GM15510 (cell line): ENCODE data around the gene CCDC122.

Source experiments
- POLR2A ChIP-seq: IDR thresholded peaks from 3 replicates; pipeline ENCODE4 v1.6.1; 2011; ENCODE audit warnings: borderline replicate concordance; ENCODE audit not compliant: insufficient read length; ENCODE audit errors: extremely low read depth

Gene CCDC122

DNA sequence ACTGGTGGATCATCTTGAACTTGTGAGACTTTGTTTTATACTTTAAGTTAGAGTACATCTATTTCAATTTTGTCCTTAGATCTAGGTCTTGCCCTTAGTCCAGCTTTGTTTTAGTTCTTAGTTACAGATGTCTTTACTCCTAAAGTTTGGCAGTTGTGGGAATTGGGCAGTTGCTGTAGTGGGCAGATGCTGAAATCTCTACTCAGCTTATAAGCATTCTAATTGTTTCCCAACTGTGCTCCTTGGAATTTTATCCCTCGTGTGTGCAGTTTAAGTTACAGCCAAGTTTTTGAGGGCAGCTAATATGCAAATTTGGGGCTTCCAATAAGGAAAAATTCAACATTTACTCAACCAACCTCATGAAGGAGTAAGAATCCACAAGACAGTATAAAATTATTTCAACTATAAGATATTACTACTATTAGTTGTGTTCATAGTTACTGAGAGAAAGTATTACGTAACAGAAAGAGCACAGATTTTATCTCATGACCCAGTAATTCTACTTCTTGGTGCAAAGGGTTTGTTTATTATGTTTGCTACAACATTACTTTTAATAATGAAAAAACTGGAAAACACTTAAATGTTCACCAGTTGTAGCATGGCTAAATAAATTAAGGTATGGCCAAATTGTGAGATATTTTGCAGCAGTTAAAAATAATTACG lies 32.9 kb downstream of the CCDC122 start:
- TF ChIP-seq POLR2A: no peak

DNA sequence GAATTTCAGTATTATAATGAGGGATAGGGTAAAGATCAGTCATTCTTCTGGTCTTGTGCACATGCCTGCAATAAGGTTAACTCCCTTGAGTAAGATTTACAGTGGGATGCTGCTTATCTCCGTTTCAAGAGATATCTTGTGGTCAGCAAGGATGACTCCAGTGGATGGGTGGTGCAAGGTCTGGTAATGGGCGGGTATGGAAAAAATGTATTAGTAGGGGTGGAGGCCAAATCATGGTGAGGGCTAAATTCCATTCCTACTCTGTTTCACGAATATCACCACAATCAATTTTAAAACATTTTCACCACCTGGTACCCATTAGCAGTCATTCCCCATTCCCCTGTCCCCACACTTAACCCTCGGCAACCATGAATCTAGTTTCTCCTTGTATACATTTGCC lies 40.6 kb downstream of the CCDC122 start:
- no peak for TF ChIP-seq POLR2A

GRCh38 chr13:43835701-43836100 lies 43.8 kb downstream of the CCDC122 start:
- TF ChIP-seq POLR2A: no peak

GRCh38 chr13:43831088-43831487 lies 48.5 kb downstream of the CCDC122 start:
- TF ChIP-seq POLR2A: no peak

- no peak for TF ChIP-seq POLR2A
Measured at GRCh38 chr13:43830497-43830881, 49.1 kb downstream of the CCDC122 start.

DNA sequence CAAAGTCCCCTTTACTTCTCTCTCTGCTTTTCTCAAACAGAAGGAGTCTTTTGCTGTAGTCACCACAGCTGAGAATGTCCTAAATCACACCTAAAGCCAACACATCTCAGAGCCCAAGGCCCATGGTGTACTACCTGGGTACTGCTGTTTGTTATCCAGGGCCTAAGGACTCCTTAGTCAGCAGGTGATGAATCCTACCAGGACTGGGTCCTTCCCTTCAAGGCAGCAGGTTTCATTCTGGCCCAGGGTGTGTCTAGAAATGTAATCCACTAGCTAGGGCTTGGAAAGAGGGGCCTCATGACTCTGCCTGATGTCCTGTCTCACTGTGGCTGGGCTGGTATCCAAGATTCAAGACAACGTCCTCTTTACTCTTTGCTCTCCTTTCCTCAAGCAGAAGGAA lies 56.6 kb downstream of the CCDC122 start:
- no peak for TF ChIP-seq POLR2A

DNA sequence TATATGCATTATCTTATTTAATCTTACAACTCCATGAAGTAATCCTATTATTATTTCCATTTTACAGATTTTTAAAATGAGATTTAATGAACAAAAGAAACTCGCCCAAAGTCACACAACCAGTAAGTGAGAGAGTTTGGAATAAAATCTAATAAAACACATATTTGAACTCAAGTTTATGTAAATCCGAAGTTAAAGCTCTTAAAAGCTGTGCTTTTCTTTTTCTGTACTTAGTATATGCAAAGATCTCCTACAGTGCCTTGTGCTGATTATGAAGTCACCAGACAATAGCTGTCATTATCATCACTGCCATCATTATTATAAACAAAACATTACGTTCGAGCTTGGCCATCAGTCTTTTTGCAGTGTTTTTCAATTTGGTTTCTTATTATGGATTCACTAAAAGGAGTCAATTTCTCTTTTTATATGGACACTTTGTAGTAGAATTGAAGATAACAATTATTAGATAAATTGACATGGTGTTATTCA lies 63.1 kb downstream of the CCDC122 start:
- TF ChIP-seq POLR2A: no peak

DNA sequence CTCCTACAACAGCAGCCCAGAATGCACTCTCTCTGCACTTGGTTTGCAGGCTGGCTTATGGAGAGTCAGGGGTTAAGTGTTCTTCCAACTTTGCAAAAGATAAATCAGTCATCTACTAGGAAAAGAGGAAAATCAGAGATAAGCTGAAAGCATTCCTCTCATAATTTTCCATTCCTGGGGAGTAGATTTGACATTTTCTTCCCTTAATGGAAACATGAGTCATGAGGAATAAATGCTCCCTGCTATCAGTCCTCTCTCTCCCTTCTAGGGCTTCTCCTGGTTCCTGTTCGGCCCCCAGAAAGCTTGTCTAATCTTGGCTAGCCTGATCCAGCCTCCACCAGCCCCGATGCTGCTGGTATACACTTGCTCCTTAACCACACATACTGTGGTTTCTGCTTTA lies 64.3 kb downstream of the CCDC122 start:
- TF ChIP-seq POLR2A: no peak

GRCh38 chr13:43808676-43809075 lies 70.9 kb downstream of the CCDC122 start:
- no peak for TF ChIP-seq POLR2A

GRCh38 chr13:43805681-43806128 lies 73.8 kb downstream of the CCDC122 start:
- no peak for TF ChIP-seq POLR2A

GRCh38 chr13:43805071-43805468 lies 74.5 kb downstream of the CCDC122 start:
- TF ChIP-seq POLR2A: no peak

DNA sequence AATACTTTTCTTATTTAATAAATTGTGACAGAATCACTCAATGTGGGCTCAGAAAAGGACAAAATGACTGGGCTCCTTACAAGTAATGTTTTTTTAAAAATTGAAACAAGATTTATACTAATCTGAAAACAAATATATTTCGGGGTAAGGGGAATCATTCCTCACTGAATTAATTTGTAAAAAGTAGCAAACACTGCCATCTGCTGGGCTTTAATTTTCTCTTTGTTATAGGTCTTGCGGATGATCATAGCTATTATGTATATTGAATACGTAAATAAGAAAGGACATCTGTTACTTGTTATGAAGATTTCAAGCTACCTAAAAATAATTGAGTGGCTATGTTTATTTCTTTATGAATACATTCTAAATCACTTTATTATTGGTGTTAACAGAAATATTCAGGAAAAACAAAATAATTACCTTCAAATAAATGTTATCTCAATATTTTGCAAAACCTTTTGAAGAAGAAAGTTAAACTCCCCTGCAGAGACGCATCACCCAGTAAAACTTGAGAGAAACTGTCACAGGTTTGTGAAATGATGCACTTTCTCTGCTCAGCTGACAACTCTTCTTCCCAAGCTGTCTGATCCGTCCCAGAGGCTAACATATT lies 75.0 kb downstream of the CCDC122 start:
- no peak for TF ChIP-seq POLR2A

GRCh38 chr13:43802511-43802910 lies 77.0 kb downstream of the CCDC122 start:
- TF ChIP-seq POLR2A: no peak

DNA sequence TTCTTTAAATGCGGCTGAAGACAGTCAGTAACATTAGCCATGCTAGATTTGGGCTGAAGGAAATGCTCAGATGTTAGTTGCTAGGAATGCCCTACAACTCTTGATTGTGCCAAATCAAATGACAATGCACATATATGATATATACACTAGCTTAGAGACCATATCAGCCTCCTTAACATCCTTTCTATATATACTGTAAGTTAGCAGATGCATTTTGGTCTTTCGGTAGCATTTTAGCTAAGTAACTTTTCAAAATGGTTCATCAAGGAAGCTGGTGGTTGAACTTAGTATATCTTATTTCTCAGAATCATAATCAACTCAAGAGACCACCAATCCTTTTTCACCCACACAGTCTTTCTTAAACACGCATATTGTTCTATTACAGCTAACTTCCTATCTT lies 78.7 kb downstream of the CCDC122 start:
- TF ChIP-seq POLR2A: no peak

- no peak for TF ChIP-seq POLR2A
Measured at GRCh38 chr13:43799191-43799590, 80.3 kb downstream of the CCDC122 start.

GRCh38 chr13:43797869-43798268 lies 81.7 kb downstream of the CCDC122 start:
- no peak for TF ChIP-seq POLR2A
